SK-N-MC (cell line): Measurements from ENCODE around the gene OR2A5.

ENCODE experiments used
- EZH2 ChIP-seq: fragments of 200-600 bp; sonication (generic); IDR thresholded peaks from one replicate; pipeline ENCODE4 v1.6.1; 2017; ENCODE audit warnings: antibody characterized with exemption
- POLR2AphosphoS5 ChIP-seq: IDR thresholded peaks from 2 replicates; pipeline ENCODE4 v1.6.1; 2012; ENCODE audit warnings: mild to moderate bottlenecking, low read depth, low read length, borderline replicate concordance

GRCh38 chr7:144069953-144070352 lies 21.2 kb downstream of the OR2A5 start:
- TF ChIP-seq POLR2AphosphoS5 (no peak), EZH2 (no peak)
